Stimulated activated CD8-positive, alpha-beta memory T cell treated with anti-CD3 and anti-CD28 coated beads, Interleukin-7, amount 100 ng/mL, for 24 hours (primary cell): ENCODE results near the gene C2CD2L.
"Not testable (repeated sequence)": the region's sequence is repeated elsewhere in the genome, so short reads cannot be mapped to it uniquely, and the experiment has no call there.

Source experiments
- DNase-seq: peaks from one replicate; pipeline ENCODE4 v3.0.0-alpha.2; 2020; ENCODE audit warnings: low read depth

Gene C2CD2L

GRCh38 chr11:119116235-119116594 is 9.1 kb downstream of the C2CD2L start:
- DNase-seq = no peak

- DNase-seq = no peak
Observed at GRCh38 chr11:119116601-119117000, 9.5 kb downstream of the C2CD2L start.

DNA sequence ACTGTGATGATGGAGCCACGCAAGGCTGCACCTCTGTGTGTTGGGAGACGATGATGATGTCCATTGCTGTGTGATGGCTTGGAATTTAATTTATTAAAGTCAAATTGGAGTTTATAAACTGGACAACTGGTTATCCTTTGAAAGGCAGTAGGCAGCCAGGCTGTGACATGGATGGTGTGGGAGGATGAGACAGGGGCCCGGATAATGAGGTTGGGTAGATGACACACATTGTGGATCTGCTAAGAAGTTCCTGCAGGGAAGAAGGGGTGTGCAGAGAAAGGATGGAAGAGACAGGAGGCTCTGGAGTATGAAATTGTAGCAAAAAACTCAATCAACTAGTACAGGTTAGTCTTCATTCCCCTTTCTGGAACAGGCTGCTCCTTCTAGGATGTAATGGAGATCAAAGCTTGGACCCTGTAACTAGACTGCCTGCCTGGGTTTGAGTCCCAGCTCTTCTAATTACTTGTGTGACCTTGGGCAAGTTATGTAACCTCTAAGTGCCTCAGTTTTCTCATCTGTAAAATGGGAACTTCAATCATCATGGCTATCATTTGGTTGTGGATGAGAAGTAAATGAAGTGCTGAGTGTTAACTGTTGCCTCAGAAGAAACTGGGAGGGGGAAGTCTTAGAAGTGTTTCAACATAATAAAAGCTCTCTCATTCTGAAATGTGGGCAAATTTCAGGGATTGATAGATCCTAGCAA is 10.0 kb downstream of the C2CD2L start:
- no peak for DNase-seq

GRCh38 chr11:119118227-119118626 is 11.1 kb downstream of the C2CD2L start:
- DNase-seq = no peak

DNA sequence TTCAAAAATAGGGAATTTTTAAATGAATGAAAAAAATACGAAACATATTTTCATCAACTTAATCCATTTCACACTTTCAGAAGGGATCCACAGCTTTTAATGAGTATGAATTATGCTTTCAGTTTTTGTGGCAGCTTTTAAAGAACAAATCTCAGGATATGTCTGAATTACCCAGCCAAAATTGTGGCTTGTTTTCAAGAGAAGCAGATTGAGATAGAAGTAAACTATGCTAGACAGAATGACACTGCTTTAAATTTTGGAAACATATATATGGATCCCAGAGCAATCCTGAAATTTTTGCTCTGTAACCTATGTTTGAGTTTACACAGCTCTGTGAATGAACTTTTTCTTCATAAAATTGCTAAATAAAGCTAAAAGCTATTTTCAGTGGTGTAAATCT is 11.8 kb downstream of the C2CD2L start:
- no peak for DNase-seq

- DNase-seq = no peak
Observed at GRCh38 chr11:119120639-119121007, 13.5 kb downstream of the C2CD2L start.

DNA sequence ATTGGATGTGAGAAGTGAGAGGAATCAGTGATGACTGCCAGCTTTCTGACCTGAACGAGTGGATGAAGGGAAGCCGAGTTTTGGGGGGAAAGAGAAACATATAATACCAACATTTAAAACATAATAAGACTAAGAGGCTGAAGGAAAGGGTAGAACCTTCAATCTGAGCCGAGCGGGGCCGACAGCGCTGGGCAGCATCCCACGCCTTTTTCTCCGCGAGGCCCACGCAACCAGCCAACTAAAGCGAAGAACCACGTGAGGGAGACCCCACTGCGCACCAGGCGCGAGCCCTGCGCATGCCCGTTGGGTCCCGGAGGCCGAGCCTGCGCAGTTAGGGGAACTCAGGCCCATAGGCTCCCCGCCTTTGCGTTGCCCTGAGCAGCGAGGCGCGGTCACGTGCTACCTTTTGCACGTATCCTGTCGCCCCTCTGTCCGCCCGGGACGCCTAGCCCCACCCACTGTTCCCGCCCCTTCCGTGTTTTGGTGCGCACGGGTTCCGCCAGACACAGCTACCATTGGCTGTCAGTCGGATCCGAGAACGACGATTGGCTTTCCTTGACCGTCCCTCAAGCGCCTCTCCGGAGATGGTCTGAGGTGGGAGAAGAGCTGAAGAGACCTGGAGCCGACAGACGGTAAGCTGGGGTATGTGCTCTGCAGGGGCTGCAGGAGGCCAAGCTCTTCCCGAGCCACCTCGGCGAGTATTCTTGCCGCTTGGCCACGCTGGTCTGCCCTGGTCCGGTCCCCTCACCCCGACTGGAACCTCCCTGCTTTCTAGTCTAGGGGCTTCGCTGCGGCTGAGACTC is 14.1 kb downstream of the C2CD2L start, which contains the start of gene HINFP:
HINFP (plus strand) TSS at position 573 of the 803 bp plus-strand sequence. CDS start 5,365 bp downstream, outside the sequence.
- peak; percentile 100 for DNase-seq

- DNase-seq = no peak
Observed at GRCh38 chr11:119121811-119122124, 14.6 kb downstream of the C2CD2L start.

GRCh38 chr11:119125821-119126220 is 18.7 kb downstream of the C2CD2L start:
- DNase-seq = no peak

DNA sequence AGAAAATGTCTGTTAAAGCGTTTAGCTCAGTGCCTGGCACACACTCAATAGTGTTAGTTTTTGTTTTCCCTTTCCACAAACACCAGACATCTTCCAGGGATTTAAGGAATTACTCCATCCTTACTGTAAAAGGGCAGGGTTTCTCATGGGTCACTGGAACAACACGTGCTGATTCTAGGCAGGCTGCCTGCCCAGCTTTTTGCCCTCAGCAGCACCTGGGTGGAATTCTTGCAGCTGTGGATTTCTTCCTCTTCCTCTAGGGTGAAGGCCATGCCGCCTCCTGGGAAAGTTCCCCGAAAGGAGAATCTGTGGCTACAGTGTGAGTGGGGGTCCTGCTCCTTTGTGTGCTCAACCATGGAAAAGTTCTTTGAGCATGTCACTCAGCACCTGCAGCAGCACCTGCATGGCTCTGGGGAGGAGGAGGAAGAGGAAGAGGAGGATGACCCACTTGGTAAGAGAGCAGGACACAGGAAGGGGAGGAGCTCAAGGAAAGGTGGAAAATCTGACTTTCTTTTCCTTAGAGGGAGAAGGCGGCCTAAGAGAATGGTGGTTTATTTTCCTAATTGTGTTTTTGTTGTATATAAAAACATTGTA is 19.6 kb downstream of the C2CD2L start:
- no peak for DNase-seq

DNA sequence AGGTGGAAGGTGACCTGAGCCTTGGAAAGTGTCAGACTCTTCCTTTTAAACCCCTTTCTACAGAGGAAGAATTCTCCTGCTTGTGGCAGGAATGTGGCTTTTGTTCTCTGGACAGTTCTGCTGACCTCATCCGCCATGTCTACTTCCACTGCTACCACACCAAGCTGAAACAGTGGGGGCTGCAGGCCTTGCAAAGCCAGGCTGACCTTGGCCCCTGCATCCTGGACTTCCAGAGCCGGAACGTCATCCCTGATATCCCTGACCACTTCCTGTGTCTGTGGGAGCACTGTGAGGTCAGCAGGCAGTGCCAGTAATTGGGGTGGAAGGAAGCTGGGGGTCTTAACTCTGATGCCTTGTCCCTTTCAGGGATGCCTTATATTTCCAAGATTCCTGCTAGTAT is 23.5 kb downstream of the C2CD2L start:
- DNase-seq = no peak

- DNase-seq = no peak
Observed at GRCh38 chr11:119134389-119134978, 27.3 kb downstream of the C2CD2L start.

GRCh38 chr11:119139276-119139675 is 32.1 kb downstream of the C2CD2L start:
- DNase-seq = not testable (repeated sequence)

GRCh38 chr11:119144825-119145486 is 37.8 kb downstream of the C2CD2L start:
- DNase-seq = no peak

DNA sequence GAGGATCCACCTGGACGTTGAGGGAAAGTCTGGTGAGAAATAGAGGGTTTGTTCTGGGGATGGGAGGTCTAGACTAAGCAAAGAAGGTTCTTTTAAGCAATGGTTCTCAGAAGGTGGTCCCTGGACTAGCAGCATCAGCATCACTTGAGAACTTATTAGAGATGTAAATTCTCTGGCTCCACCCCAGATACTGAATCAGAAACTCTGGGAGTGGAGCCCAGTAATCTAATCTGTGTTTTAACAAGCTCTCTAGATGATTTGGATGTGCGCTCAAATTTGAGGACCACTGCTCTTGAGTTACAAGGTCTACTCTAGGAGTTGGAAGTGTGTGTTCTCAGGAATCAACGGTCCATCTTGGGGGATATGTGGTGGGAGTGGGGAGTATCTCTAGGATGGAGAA is 38.4 kb downstream of the C2CD2L start:
- no peak for DNase-seq

DNA sequence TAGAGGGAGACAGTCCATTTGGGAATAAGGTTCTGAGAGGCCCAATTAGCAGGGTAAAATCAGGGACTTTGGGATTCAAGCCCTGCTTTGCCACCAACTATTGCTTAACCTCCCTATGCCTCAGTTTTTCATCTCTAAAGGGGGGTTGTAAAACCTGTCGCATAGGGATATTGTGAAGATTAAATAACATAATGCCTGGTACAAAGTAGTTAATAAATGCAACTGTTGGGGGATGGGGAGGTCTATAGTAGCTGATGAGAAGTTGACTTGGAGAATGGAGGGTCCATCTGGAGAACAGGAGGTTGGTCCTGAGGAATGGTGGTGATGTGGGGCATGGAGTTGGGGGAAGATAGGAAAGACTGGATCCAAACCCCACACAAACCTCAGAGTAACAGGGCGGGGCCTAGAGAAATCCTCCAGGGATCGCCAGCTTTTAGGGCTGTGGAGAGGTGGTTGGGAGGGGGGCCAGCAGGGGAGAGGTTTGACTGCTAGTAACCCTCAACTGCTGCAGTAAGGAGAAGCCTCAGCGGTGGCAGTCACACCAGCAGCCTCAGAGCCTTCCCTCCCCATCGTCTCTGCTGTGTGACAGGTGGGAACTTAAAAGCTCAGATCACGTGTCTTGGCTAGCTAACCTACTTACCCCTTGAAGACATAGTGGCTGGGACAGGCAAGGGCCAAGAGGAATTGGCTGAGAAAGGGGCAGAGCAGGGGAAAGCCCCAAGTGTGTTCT is 40.6 kb downstream of the C2CD2L start:
- no peak for DNase-seq

DNA sequence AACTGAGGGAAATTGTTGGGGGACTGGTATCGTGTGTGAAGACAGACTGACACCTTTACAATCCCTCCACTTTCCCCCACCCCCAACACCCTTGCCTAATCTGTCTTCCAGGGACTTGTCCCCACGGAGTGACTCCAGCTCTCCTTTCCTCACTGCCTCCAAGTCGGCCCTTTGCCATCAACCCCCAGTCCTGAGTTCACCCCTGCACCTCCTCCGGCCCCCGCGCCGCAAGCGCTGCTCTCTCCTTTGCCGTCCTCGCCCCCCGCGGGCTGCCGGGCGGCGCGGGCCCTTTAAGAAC is 41.5 kb downstream of the C2CD2L start:
- DNase-seq = no peak

DNA sequence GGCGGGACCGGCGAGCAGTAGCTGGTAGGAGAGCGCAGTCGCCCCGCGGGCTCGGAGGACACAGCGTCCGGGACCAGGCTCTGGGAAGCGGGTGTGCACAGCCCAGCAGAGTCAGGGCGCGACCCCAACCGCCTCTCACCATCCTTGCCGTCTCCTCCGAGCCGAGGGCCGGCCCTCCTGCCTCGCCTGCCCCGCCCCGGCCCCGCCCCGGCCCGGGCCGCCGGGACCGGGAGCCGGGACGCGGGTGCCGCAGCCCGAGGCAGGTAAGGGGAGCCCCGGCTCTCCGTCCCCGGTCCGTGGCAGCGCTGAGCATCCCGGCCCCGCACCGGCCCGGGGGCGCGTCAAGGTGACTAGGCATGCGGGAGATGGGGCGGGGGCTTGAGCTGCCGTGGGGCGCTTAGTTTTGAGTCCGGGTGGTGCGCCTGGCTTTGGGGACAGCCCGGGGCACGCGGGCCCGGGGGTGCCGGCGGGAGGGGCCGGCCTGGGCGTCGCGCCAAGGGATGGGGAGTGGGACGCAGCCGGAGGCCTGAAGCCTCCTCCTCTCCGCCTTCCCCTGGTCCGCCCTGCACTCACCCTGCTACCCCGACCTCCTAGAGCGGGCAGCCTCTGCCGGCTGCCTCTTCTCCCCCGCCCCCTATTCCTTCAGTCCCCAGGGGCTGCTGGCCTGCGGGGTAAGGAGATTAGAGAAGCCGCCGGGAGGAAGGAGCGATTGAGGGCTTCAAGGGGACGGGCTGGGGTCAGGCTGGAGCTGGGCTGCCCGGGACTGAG is 42.1 kb downstream of the C2CD2L start, which contains the start of gene ABCG4:
ABCG4 (plus strand) TSS at position 35 of the 768 bp plus-strand sequence. CDS start 914 bp downstream, outside the sequence.
- DNase-seq = no peak

GRCh38 chr11:119149786-119150275 is 42.7 kb downstream of the C2CD2L start:
- DNase-seq = no peak

DNA sequence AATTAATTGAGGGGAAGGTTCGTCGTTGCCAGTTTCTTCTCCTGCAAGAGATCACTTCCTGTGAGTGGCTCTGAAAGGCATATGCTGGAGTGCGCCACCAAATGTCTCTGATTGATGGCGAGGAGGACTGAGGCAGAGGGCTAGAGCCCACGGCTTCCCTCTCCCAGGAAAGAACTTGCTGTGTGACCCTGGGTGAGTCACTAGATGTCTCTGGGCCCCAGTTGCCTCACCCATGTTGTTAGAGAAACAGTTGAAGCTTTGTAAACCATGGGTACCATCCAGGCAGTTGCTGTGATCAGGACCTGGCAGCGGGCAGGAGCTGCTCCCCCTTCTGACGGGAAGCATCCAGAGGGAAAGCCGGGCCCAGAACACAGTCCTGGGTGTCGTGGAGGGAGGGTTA is 44.9 kb downstream of the C2CD2L start:
- no peak for DNase-seq

DNA sequence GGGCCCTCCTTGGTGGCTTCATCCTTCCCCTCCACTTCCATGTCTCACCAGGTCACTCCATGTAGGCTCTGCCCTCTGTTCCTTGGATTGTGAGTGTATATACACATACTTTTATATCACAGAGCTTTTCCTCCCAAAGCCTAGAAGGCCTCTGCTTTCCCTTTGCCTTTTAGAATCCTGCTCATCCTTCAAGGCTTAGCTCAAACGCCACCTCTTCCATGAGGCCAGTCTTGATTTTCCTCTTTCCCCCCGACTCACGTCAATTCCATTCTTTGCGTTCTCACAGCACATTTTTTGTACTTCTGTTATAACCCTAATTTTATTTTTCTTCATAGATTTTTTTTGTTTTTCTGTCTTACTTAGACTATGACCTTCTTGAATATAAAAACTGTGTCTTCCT is 45.5 kb downstream of the C2CD2L start:
- DNase-seq = no peak
